Measurements from ENCODE around the gene EXOC4. TPM values are rescaled to one million over a fixed set of nuclear protein-coding genes. Genes with fewer than 3 reads are reported as not detected.

Gene EXOC4
- total and polyA plus RNA-seq, 2 donors (not counting 3 experiments of a cell fraction or from before 2014, with no cell fraction given), result 20.3 to 73.1 TPM

DNA sequence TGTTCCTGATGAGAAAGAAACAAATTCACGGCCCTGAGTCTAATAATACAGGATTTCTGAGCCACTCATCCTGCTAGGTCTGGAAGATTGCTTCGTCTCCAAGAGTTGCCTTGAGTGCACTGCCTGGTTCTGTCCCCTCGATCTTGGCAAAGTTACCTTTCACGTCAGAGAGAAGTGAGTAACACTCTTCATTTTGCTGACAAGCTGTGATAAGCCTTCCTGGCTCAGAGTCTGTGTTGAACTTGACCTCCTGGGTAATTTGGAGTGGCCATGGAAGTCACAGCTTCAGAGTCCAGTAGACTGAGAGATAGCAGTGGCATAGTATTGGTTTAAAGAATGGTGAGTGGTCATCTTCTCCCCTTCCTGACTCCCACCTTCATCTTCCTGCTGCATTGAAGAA, 809.6 kb downstream of the EXOC4 start:
- intact Hi-C loops (cut with micrococcal nuclease), result no loop called here

More for the DNA sequence above, 809.6 kb downstream of the EXOC4 start:
- Histone ChIP-seq H3K9me3 (replicated peaks; ENCODE audit: control insufficient read depth, insufficient read depth, low read length) (no peaks in the 10 kb centered on the region), H4K20me1 (replicated peaks; ENCODE audit: control insufficient read depth, extremely low read depth, insufficient read depth, low read length) (no peaks in the 10 kb centered on the region), H2AFZ (ENCODE audit: low read depth, low read length) (no peak overlapping the region), H3K36me3 (ENCODE audit: control insufficient read depth in 2 of 2, extremely low read depth in 1 of 2, insufficient read depth in 2 of 2, low read length in 2 of 2) (no peaks in the 10 kb centered on the region), H3K79me2 (ENCODE audit: control insufficient read depth, insufficient read depth, low read length) (no peaks in the 10 kb centered on the region), H3K4me1 (ENCODE audit: control insufficient read depth, extremely low read depth, insufficient read depth, low read length) (no peaks in the 10 kb centered on the region), H3K4me2 (ENCODE audit: insufficient read depth, low read length) (no peak overlapping the region), H3K9me1 (replicated peaks; ENCODE audit: control insufficient read depth, extremely low read depth, insufficient read depth, low read length) (no peaks in the 10 kb centered on the region), H3K27ac (ENCODE audit: insufficient read depth, low read depth, low read length) (no peak overlapping the region), H3K4me3 (replicated peaks in 1 of 3; ENCODE audit: insufficient read depth in 1 of 3, low read depth in 1 of 3, low read length in 3 of 3) (no peak overlapping the region), H3K9ac (replicated peaks; ENCODE audit: extremely low read depth, insufficient read depth, low read length) (no peak overlapping the region), H3K27me3 (ENCODE audit: control insufficient read depth in 2 of 2, insufficient read depth in 2 of 2, low read length in 2 of 2) (no peaks in the 10 kb centered on the region)
- dilution Hi-C loops (cut with MboI; ENCODE audit: extremely low pct_ligation_motif_present, low sequenced_read_pairs), result no loop called here
- DNase-seq (ENCODE audit: low read depth, low spot score), result no peak
- FAIRE-seq, result no peak
- TF ChIP-seq, protein P1, sequence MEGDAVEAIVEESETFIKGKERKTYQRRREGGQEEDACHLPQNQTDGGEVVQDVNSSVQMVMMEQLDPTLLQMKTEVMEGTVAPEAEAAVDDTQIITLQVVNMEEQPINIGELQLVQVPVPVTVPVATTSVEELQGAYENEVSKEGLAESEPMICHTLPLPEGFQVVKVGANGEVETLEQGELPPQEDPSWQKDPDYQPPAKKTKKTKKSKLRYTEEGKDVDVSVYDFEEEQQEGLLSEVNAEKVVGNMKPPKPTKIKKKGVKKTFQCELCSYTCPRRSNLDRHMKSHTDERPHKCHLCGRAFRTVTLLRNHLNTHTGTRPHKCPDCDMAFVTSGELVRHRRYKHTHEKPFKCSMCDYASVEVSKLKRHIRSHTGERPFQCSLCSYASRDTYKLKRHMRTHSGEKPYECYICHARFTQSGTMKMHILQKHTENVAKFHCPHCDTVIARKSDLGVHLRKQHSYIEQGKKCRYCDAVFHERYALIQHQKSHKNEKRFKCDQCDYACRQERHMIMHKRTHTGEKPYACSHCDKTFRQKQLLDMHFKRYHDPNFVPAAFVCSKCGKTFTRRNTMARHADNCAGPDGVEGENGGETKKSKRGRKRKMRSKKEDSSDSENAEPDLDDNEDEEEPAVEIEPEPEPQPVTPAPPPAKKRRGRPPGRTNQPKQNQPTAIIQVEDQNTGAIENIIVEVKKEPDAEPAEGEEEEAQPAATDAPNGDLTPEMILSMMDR (IDR thresholded peaks at IDR 0.05; ENCODE audit: extremely low read depth in 1 of 2, insufficient read depth in 1 of 2, low read depth in 1 of 2, low read length in 2 of 2), result no peak
- no peak for TF ChIP-seq POLR2AphosphoS5 (IDR thresholded peaks at IDR 0.05; ENCODE audit: insufficient read depth, low read depth, low read length)
- TF ChIP-seq JUN (IDR thresholded peaks at IDR 0.05; ENCODE audit: borderline replicate concordance, insufficient read depth, insufficient read length, low read depth), result no peak
- no peak for TF ChIP-seq FOS (IDR thresholded peaks at IDR 0.05; ENCODE audit: borderline replicate concordance, insufficient read depth, low read length)
- TF ChIP-seq GATA2 (IDR thresholded peaks at IDR 0.05; ENCODE audit: insufficient read depth, insufficient read length, low read depth, low read length), result no peak
- TF ChIP-seq EZH2 (IDR thresholded peaks at IDR 0.05; ENCODE audit: borderline replicate concordance, low read depth, low read length, severe bottlenecking), result no peak
- TF ChIP-seq POLR2A (IDR thresholded peaks at IDR 0.05; ENCODE audit: low read depth, low read length), result no peak
- no peak for TF ChIP-seq MAX (IDR thresholded peaks at IDR 0.05; ENCODE audit: insufficient read depth, insufficient read length)
- TF ChIP-seq MYC (IDR thresholded peaks at IDR 0.05; ENCODE audit: low read depth, low read length), result no peak
- ChIA-PET CTCF (interaction anchor here (1.2 kb wide), 1 partner anchor 18 kb away, joined by 3 read pairs; no protein-coding TSS in a partner anchor), POLR2A (no interaction called here)
- BruUV-seq (replicated peaks), result no TSS peak
